Stimulated activated naive B cell treated with anti-CD40 and anti-IgM and Interleukin-4, amounts not matched to agents 10 μg/mL and 1 μg/mL and 100 μg/mL, for 72 hours (primary cell): Measurements from ENCODE around the gene ABCC6.
"Not testable (repeated sequence)": the region's sequence is repeated elsewhere in the genome, so short reads cannot be mapped to it uniquely, and the experiment has no call there.

Source experiments
- ATAC-seq, 2 donors: fragments of 150-1000 bp; cut with Tn5 transposase; replicated peaks; 2 replicates each; pipeline ENCODE4 v1.10.0; 2021; ENCODE audit warnings: moderate library complexity in 1 of 2
- DNase-seq: peaks from one replicate; pipeline ENCODE4 v3.0.0; 2021
- H3K27ac Mint-ChIP-seq: one replicate; pipeline ENCODE4 v1.8.0; 2022; ENCODE audit warnings: mild to moderate bottlenecking, mixed read lengths
- H3K27me3 Mint-ChIP-seq, 2 donors: one replicate each; pipeline ENCODE4 v1.8.0; 2022; ENCODE audit warnings: mixed read lengths in 2 of 2
- H3K36me3 Mint-ChIP-seq, 2 donors: one replicate each; pipeline ENCODE4 v1.8.0; 2022; ENCODE audit warnings: mixed read lengths in 2 of 2, mild to moderate bottlenecking in 1 of 2
- H3K4me1 Mint-ChIP-seq, 2 donors: one replicate each; pipeline ENCODE4 v1.8.0; 2022; ENCODE audit warnings: mixed read lengths in 2 of 2, mild to moderate bottlenecking in 1 of 2
- H3K4me3 Mint-ChIP-seq, 2 donors: one replicate each; pipeline ENCODE4 v1.8.0; 2022; ENCODE audit warnings: mild to moderate bottlenecking in 2 of 2, mixed read lengths in 2 of 2, moderate library complexity in 1 of 2
- H3K9me3 Mint-ChIP-seq, 2 donors: one replicate each; pipeline ENCODE4 v1.8.0; 2022; ENCODE audit warnings: mixed read lengths in 2 of 2, mild to moderate bottlenecking in 1 of 2

The ABCC6 gene

GRCh38 chr16:16222850-16223661, at the start of gene ABCC6:
Gene ABCC6, minus strand, starts transcription at chr16:16223494. Its CDS starts 60 bp downstream, at chr16:16223434.
- H3K27me3 Mint-ChIP-seq, H3K9me3 Mint-ChIP-seq, H3K27ac Mint-ChIP-seq, H3K4me3 Mint-ChIP-seq, H3K4me1 Mint-ChIP-seq, H3K36me3 Mint-ChIP-seq, DNase-seq: not testable (repeated sequence)
- ATAC-seq: peak; percentile 53 to 65

- not testable (repeated sequence) for H3K9me3 Mint-ChIP-seq, DNase-seq, H3K27ac Mint-ChIP-seq, H3K4me3 Mint-ChIP-seq, ATAC-seq, H3K27me3 Mint-ChIP-seq, H3K4me1 Mint-ChIP-seq
- H3K36me3 Mint-ChIP-seq: peaks cover 8 to 11% of the 10 kb centered on the region in 2 donors
Observed at GRCh38 chr16:16272573-16273221, 49.4 kb upstream of the ABCC6 start.

DNA sequence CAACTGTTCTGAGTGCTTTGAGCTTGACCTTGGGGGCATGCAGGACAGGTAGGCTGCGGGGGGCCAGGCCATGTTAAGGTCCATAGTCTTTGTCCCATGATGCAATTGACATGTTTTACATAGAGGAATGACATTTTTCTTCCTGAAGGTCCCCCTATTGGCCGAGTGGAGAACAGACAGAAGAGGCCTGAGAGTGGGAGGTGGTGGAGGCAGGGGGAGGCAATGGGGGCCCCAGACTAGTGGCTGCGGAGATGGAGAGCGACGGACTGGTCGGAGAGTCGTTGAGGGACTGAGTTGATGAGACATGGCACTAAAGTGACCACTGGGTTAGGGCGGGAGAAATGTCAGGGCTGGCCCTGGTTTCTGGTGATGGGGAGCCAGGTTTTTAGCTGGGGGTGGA, 48.4 kb upstream of the ABCC6 start:
- not testable (repeated sequence) for ATAC-seq, H3K27me3 Mint-ChIP-seq, H3K9me3 Mint-ChIP-seq, H3K27ac Mint-ChIP-seq, DNase-seq, H3K4me3 Mint-ChIP-seq, H3K4me1 Mint-ChIP-seq
- peaks cover 11 to 15% of the 10 kb centered on the region in 2 donors for H3K36me3 Mint-ChIP-seq

- not testable (repeated sequence) for DNase-seq, H3K4me3 Mint-ChIP-seq, H3K27ac Mint-ChIP-seq, H3K9me3 Mint-ChIP-seq, H3K4me1 Mint-ChIP-seq, H3K27me3 Mint-ChIP-seq, ATAC-seq
- peaks cover 13 to 16% of the 10 kb centered on the region in 2 donors for H3K36me3 Mint-ChIP-seq
Observed at GRCh38 chr16:16268185-16268808, 45.0 kb upstream of the ABCC6 start.

- not testable (repeated sequence) for H3K27ac Mint-ChIP-seq, H3K27me3 Mint-ChIP-seq, H3K9me3 Mint-ChIP-seq, H3K4me3 Mint-ChIP-seq, ATAC-seq, H3K4me1 Mint-ChIP-seq, DNase-seq
- peaks cover 13 to 19% of the 10 kb centered on the region in 2 donors for H3K36me3 Mint-ChIP-seq
Observed at GRCh38 chr16:16267708-16268107, 44.4 kb upstream of the ABCC6 start.

DNA sequence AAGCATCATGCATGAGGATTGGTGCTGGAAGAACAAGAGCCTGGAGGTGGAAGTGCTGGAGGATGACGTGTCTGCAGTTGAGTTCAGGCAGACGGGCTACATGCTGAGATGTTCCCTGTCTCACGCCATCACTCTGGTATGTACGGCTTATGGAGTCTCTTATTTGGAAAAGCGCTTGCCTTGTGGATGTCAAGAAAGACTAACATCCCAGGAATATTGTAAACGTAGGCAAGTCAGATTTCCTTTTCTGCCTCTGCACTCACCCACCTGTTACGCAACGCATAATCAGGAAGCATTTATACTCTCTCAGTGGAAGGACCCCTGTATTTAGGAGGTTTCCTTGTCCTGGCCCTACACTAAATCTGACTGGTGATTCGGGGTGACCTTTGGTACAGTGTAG, 41.8 kb upstream of the ABCC6 start:
- not testable (repeated sequence) for DNase-seq, H3K27me3 Mint-ChIP-seq, H3K27ac Mint-ChIP-seq, H3K4me1 Mint-ChIP-seq, H3K4me3 Mint-ChIP-seq, H3K9me3 Mint-ChIP-seq, ATAC-seq
- H3K36me3 Mint-ChIP-seq: peaks cover 13 to 19% of the 10 kb centered on the region in 2 donors

DNA sequence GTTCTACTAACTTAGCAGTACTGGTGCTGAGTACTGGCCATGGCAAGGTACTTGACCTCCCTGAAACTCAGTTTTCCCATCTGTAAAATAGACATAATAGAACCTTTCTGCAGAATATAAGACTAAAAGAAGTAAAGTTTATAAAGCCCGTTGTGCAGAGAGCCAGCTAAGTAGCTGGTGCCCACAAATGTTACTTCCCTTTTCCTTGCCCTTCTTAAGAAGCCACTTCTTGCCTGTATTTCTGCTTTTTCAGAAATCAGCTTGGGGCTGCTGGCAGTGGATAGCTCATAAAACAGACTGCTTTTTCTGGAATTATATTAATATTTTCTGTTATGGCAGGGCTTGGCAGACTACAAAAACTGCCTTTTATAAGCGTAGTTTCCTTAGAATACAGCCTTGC, 40.7 kb upstream of the ABCC6 start:
- not testable (repeated sequence) for DNase-seq, H3K9me3 Mint-ChIP-seq, H3K27ac Mint-ChIP-seq, H3K4me3 Mint-ChIP-seq, H3K4me1 Mint-ChIP-seq, H3K27me3 Mint-ChIP-seq
- ATAC-seq: peak; percentile 64 to 73
- peaks cover 13 to 18% of the 10 kb centered on the region in 2 donors for H3K36me3 Mint-ChIP-seq

- H3K9me3 Mint-ChIP-seq, H3K4me1 Mint-ChIP-seq, DNase-seq, H3K27ac Mint-ChIP-seq, ATAC-seq, H3K4me3 Mint-ChIP-seq, H3K27me3 Mint-ChIP-seq: not testable (repeated sequence)
- H3K36me3 Mint-ChIP-seq: peaks cover 9 to 14% of the 10 kb centered on the region in 2 donors
Observed at GRCh38 chr16:16262954-16263555, 39.8 kb upstream of the ABCC6 start.

- H3K9me3 Mint-ChIP-seq: not testable (repeated sequence)
Observed at GRCh38 chr16:16259971-16260370, 36.7 kb upstream of the ABCC6 start.

DNA sequence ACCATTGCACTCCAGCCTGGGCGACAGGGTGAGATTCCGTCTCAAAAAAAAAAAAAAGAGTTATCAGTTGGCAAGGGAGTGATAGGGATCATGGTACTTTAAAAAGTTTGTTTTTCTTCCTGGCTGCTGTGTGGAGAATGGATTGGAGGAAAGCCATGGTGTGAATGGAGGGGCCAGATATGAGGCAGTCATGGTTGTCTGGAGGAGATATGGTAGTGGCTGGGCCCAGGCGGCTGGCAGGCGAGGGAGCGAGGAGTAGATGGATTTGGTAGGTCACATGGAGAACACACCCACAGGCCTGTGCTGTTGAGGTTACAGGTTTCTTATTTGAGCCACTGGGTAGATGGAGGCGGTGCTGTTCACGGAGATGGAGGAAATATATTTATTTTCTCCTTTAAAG, 35.5 kb upstream of the ABCC6 start:
- not testable (repeated sequence) for H3K27ac Mint-ChIP-seq, H3K9me3 Mint-ChIP-seq, H3K4me1 Mint-ChIP-seq, DNase-seq, H3K27me3 Mint-ChIP-seq, H3K4me3 Mint-ChIP-seq, ATAC-seq
- H3K36me3 Mint-ChIP-seq: peaks cover 9 to 19% of the 10 kb centered on the region in 2 donors

More at GRCh38 chr16:16259971-16260370, 36.7 kb upstream of the ABCC6 start:
- not testable (repeated sequence) for H3K4me1 Mint-ChIP-seq, DNase-seq, H3K27ac Mint-ChIP-seq, H3K27me3 Mint-ChIP-seq, H3K4me3 Mint-ChIP-seq, ATAC-seq
- peaks cover 5 to 13% of the 10 kb centered on the region in 2 donors for H3K36me3 Mint-ChIP-seq

- H3K36me3 Mint-ChIP-seq: peaks cover 9 to 15% of the 10 kb centered on the region in 2 donors
- ATAC-seq: peak in 1 of 2 donors; percentile 41
Observed at GRCh38 chr16:16257301-16257923, 34.1 kb upstream of the ABCC6 start.

DNA sequence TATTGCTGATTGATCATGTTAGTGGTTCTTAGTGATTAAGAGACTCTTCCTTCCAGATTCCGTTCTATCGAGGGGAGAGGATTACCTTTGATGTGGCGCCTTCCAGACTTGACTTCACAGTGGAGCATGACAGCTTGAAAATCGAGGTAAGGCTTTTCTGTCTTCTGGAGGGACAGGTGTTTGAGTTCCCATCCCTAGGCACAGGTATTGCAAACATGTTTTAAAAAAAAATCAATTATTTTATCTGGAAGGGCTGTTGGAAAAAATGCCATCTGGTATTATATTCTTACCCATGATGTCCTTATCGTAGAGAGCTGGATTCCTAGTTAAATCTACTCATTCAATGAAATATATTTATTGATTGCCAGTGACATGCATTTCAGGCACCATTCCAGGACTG, 29.1 kb upstream of the ABCC6 start:
- not testable (repeated sequence) for H3K4me1 Mint-ChIP-seq, ATAC-seq, H3K9me3 Mint-ChIP-seq, H3K27ac Mint-ChIP-seq, DNase-seq, H3K4me3 Mint-ChIP-seq, H3K36me3 Mint-ChIP-seq, H3K27me3 Mint-ChIP-seq

More at GRCh38 chr16:16257301-16257923, 34.1 kb upstream of the ABCC6 start:
- not testable (repeated sequence) for DNase-seq, H3K27me3 Mint-ChIP-seq, H3K4me1 Mint-ChIP-seq, H3K9me3 Mint-ChIP-seq, H3K4me3 Mint-ChIP-seq
- H3K27ac Mint-ChIP-seq: peak overlapping the region; percentile 81

GRCh38 chr16:16249621-16250330, 26.5 kb upstream of the ABCC6 start:
- not testable (repeated sequence) for H3K36me3 Mint-ChIP-seq, ATAC-seq, H3K9me3 Mint-ChIP-seq, DNase-seq, H3K4me3 Mint-ChIP-seq, H3K27ac Mint-ChIP-seq, H3K27me3 Mint-ChIP-seq, H3K4me1 Mint-ChIP-seq
